GM18511 (cell line): ENCODE results near the gene TUFM.
"Not testable (repeated sequence)": the region's sequence is repeated elsewhere in the genome, so short reads cannot be mapped to it uniquely, and the experiment has no call there.

Experiments
- ATAC-seq: cut with Tn5 transposase; IDR thresholded peaks from one replicate; pipeline ENCODE4 v1.9.1; 2021; ENCODE audit warnings: mild to moderate bottlenecking, moderate library complexity; ENCODE audit not compliant: unreplicated experiment

The TUFM gene

DNA sequence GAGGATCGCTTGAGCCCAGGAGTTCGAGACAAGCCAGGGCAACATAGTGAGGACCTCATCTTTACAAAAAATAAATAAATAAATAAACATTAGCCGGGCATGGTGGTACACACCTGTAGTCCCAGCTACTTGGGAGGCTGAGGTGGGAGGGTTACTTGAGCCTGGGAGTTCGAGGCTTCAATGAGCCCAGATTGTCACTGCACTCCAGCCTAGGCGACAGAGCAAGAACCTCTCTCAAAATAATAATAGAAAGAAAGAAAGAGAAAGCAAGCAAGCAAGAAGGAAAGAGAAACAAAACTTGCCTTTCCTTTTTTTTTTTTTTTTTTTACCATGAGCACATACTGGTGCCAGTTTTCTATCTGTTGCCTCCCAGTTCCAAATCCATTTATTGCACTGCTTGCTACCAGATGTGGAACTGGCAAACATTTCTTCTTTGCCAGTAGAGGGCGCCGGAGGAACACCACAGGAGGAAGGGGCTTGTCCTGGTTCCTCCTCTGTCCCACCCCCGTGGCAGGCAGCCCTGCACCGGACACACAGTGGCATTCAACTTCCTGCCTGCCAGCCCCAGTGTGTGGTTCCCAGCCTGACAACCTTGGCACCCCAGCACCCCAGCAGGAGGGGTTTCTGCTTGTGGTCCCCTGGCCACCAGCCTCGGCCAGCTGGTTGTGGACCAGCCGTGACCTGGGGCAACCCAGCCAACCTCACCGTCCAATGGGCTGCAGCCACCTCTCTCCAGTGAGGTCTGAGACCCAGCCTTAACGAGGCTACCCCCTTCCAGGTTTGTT, 43.7 kb downstream of the TUFM start:
- ATAC-seq = not testable (repeated sequence)
